ENCODE data around the gene ST8SIA5.

Gene ST8SIA5

GRCh38 chr18:46738491-46738890 lies 18.4 kb downstream of the ST8SIA5 start:
- DNase-seq, result no peak

DNA sequence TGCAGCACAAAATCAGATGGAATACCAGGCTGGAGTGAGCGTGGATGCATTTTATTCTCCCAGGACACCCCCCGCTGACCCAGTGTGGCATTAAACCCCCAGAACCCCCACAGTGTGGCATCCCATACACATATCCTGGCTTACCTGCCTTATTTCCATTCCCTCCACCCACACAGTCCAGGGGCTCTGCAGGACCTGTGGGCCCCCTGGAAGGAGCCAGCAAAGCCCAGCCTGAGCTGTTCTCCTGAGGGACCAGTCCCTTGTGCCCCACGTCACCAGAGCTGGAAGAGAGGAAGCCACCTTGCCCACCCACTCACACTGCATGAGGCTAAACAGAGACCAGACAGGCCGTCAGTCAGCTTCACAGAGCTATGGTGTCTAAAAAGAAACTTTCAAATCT lies 20.1 kb downstream of the ST8SIA5 start:
- DNase-seq, result no peak

GRCh38 chr18:46736135-46736534 lies 20.7 kb downstream of the ST8SIA5 start:
- DNase-seq, result no peak

- DNase-seq, result no peak
Measured at GRCh38 chr18:46734981-46735380, 21.9 kb downstream of the ST8SIA5 start.

- no peak for DNase-seq
Measured at GRCh38 chr18:46733872-46734271, 23.0 kb downstream of the ST8SIA5 start.

GRCh38 chr18:46732801-46733200 lies 24.1 kb downstream of the ST8SIA5 start:
- no peak for DNase-seq

GRCh38 chr18:46732201-46732600 lies 24.7 kb downstream of the ST8SIA5 start:
- no peak for DNase-seq

DNA sequence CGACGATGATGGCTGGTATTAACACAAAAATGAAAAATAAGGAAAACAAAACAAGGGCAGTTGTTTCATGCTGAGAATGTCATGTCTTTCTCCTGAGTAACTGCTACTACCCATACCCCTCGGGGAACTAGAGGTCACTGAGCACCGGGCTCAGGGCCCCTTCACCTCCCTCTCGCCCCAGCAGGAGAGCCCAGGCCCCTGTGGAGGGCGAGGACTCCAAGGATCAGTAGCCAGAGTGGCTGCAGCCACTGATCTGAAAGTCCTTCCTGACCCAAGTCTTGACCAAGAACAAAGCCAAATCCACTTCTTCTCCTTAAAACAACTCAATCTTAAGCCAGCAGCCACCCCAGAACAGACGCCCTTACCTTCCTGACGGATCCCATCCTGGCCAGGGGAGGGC lies 25.5 kb downstream of the ST8SIA5 start:
- DNase-seq, result no peak

- no peak for DNase-seq
Measured at GRCh38 chr18:46728219-46728930, 28.5 kb downstream of the ST8SIA5 start.

DNA sequence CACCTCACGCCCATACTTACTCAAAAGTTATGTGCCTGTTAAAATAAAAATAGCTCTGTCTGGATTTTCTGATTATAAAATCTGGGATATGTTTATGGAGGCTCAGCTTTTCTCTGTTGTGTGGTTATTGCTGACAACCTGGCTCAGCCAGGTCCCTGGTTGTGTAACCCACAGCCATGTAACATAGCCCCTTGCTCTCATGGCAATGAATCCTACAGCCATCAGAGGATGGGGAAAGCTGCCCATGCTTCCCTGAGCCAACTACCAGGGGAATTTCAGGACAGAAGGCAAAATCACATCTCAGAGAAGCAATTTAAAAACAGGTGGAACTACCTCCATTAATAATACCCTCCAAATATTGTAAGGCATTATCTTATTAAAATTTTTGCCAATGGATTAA lies 29.7 kb downstream of the ST8SIA5 start:
- DNase-seq, result no peak

DNA sequence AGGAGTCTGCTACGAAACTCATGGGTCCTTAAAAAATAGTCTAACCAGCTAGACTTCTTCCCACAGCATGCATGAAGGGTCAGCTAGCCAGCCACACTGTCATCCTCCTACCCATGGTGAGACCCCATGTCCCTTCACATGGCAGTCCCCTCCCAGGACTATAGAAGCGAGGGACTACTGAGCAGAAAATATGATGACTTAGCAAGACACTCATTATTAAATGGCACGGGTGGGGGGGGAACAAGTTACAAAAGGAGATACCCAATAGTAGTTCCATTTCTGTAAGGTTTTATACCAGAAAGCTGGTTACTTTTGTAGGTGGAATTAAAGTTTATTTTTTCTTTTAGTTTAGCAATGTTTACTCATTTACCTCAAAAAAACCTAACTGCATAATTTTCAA lies 31.5 kb downstream of the ST8SIA5 start:
- DNase-seq, result no peak

- DNase-seq, result no peak
Measured at GRCh38 chr18:46723856-46724415, 32.9 kb downstream of the ST8SIA5 start.

GRCh38 chr18:46722051-46722450 lies 34.8 kb downstream of the ST8SIA5 start:
- no peak for DNase-seq

GRCh38 chr18:46721331-46721730 lies 35.5 kb downstream of the ST8SIA5 start:
- DNase-seq, result no peak

- no peak for DNase-seq
Measured at GRCh38 chr18:46720521-46720920, 36.3 kb downstream of the ST8SIA5 start.

GRCh38 chr18:46720092-46720491 lies 36.8 kb downstream of the ST8SIA5 start:
- DNase-seq, result no peak

DNA sequence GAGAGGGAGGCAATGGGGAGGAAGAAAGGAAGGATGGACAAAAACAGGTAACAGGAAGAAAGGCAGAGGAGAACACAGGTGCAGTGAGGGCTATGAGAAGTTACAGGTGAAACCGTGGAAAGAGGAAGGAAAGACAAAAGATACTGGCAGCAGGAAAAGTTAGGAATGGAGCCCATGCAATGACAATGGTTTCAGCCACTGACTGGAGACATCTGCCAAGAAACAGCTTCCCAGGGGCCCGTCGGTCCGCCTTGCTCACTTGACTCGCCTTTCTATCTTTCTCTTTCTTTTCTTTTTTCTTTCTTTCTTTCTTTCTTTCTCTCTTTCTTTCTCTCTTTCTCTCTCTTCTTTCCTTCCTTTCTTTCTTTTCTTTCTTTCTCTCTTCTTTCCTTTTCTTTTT lies 37.5 kb downstream of the ST8SIA5 start:
- no peak for DNase-seq

DNA sequence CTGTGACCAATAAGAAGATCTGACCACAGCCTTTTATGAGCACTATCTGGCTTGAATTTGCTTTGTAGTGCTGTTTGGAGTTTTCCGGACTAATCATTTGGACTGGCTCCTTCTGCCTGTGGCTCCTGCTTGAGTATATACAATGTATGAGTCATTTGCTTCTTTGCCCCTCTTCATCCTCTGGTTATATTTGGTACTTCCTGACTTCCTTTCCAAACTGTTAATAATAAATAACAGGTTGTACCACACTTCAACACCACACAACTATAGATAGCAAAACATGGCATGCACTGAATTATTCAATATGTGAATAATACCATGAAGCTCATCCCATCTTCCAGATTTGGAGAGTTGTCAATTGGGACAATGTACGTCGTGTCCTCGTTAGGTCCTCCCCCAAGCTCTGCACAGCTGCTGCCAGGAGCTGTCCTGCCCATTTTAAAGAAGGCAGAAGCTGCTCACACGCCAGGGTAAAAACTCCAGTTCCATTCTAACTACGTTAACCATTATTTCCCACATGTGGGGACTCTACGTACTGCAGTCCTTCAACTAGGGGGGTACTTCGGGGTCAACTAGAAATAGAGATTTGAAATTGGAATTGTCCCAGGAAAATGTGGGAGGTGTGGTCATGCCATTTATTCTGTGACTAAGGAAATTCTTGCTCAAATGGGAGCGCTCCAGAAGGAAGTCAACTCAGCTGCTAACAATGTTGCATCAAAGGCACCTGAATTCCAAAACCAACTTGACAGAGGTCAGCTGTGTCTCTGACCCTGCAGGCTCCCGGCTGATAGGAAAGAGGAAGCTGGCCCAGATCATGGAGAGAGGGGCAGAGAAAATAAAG lies 38.1 kb downstream of the ST8SIA5 start:
- no peak for DNase-seq

DNA sequence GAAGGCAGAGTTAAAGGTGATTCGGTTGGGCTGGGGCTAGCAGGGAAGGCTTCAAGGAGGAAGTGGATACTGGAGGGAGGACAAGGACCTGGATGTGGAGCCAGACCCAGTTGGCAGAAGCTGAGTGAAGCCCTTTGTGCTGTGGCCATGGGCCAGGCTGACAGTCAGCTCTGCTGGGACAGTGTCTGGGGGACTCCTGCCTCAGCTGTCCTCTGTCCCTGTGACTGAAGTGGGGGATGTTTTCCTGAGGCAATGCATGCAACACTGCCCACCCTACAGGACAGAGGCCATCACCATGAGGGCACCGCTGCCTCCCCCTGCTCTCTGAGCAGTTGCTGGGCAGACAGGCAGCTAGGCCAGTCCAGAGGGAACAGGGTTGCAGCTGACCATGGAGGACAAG lies 40.0 kb downstream of the ST8SIA5 start:
- no peak for DNase-seq

GRCh38 chr18:46716336-46716735 lies 40.5 kb downstream of the ST8SIA5 start:
- DNase-seq, result no peak

DNA sequence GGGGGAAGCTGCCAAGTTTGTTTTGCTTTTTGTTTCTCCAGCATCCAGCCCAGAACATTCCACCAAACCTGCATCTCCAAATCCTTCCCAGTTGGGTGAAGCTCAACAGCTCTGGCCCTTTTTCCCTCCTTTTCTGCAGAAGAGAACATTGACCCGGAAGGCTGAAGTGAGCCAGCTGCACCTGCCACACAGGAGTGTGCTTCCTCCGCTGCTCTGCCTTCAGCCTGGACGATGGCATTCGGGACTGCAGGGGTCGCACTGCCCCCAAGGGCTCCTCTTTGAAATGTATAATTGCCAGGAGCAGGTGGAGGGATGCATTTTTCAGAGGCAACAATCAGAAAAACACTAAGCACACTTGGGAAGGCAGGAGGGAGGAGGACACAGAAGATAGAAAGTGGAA lies 41.8 kb downstream of the ST8SIA5 start:
- no peak for DNase-seq

- no peak for DNase-seq
Measured at GRCh38 chr18:46712406-46712805, 44.4 kb downstream of the ST8SIA5 start.

GRCh38 chr18:46711444-46711863 lies 45.4 kb downstream of the ST8SIA5 start:
- DNase-seq, result no peak

- DNase-seq, result no peak
Measured at GRCh38 chr18:46706968-46707367, 49.9 kb downstream of the ST8SIA5 start.

Data from NCI-H526 (cell line).